ENCODE measurements around the gene LIMS2.

LIMS2 gene

DNA sequence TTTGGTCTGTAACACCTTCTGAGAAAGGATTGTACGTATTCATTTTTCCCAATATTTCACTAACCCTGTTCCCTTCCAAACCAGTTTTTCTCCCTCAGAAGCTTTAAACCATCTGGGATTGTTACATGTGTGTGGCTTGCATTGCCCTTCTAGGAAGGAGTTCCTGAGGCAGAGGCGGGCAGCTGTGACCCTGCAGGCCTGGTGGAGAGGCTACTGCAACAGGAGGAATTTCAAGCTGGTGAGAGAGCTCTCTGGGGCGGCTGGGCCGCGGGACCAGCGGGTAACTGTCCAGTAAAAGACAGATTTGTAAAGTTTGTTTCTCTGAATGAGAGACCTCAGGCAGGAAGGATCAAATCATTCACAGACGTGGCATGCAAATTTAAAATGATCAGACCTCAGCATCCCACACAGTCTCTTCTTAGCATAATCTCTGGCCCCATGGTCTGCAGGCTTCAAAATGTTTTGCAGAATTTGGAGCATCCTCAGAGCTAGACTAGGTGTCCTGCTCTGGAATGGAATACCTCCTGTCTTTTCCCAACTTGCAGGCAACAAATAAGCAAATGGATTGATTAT, 69.6 kb downstream of the LIMS2 start:
- no peaks in the 10 kb centered on the region for H3K9me3 ChIP-seq
- no peaks in the 10 kb centered on the region for H3K27me3 ChIP-seq
- no peaks in the 10 kb centered on the region for H3K4me1 ChIP-seq
- H3K36me3 ChIP-seq: no peaks in the 10 kb centered on the region
- no peak for DNase-seq
- TF ChIP-seq, protein P1, sequence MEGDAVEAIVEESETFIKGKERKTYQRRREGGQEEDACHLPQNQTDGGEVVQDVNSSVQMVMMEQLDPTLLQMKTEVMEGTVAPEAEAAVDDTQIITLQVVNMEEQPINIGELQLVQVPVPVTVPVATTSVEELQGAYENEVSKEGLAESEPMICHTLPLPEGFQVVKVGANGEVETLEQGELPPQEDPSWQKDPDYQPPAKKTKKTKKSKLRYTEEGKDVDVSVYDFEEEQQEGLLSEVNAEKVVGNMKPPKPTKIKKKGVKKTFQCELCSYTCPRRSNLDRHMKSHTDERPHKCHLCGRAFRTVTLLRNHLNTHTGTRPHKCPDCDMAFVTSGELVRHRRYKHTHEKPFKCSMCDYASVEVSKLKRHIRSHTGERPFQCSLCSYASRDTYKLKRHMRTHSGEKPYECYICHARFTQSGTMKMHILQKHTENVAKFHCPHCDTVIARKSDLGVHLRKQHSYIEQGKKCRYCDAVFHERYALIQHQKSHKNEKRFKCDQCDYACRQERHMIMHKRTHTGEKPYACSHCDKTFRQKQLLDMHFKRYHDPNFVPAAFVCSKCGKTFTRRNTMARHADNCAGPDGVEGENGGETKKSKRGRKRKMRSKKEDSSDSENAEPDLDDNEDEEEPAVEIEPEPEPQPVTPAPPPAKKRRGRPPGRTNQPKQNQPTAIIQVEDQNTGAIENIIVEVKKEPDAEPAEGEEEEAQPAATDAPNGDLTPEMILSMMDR (IDR thresholded peaks at IDR 0.05; ENCODE audit: low read depth, low read length): no peak
- no peak overlapping the region for H3K4me3 ChIP-seq (ENCODE audit: low read depth, low read length)

DNA sequence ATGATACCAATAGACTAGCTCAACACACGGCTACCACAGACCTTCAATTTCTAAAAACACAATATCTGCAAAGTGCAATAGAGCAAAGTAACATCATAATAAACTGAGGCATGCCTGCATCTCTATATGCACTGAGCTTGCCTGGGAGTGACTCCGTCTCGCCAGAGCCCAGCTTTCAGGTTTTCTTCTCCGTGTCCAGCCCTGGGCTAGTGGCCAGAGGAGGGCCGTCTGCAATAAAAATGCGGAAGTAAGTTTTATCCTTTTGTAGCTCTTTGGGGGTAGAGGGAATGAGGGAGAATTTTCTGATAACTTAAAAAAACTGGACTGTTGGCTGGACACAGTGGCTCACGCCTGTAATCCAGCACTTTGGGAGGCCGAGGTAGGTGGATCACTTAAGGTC, 70.3 kb downstream of the LIMS2 start:
- TF ChIP-seq, protein P1 (IDR thresholded peaks at IDR 0.05; ENCODE audit: low read depth, low read length): no peak
- DNase-seq: no peak
- no peaks in the 10 kb centered on the region for H3K4me1 ChIP-seq
- no peaks in the 10 kb centered on the region for H3K36me3 ChIP-seq
- H3K27me3 ChIP-seq: no peaks in the 10 kb centered on the region
- H3K4me3 ChIP-seq (ENCODE audit: low read depth, low read length): no peak overlapping the region
- no peaks in the 10 kb centered on the region for H3K9me3 ChIP-seq

DNA sequence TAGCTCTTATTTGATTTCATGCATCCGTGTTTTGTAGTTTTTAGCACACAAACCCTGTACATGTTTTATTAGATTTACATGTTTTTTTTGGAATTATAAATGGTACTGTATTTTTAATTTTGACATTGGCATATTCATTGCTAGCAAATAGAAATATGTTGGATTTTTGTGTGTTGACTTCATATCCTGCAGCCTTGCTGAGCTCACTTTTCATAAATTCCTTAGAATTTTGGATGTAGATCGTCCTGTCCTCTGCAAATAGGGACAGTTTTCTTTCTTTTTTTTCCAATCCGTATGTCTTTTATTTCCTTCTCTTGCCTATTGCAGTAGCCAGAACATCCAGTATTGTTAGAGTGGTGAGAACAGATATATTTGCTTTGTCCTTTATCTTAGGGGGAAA, 76.1 kb downstream of the LIMS2 start:
- Histone ChIP-seq H3K4me3 (ENCODE audit: low read depth, low read length) (no peak overlapping the region), H3K36me3 (no peaks in the 10 kb centered on the region), H3K27me3 (no peaks in the 10 kb centered on the region), H3K4me1 (no peaks in the 10 kb centered on the region), H3K9me3 (no peaks in the 10 kb centered on the region)
- TF ChIP-seq, protein P1 (IDR thresholded peaks at IDR 0.05; ENCODE audit: low read depth, low read length): no peak
- no peak for DNase-seq

DNA sequence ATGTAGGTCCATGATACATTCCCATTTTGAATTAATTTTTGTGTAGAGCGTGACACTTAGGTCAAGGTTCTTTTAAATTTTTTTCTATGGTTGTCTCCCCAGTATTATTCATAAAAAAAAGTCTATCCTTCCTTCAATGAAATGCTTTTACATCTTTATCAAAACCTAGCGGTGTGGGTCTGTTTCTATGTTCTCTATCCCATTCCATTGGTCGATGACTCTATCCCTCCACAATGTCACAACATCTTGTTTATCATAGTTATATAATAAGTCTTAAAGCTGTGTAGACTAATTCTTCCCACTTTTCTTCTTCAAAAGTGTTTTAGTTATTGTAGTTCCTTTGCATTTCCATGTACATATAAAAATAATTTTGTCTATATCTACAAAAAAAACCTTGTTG, 76.6 kb downstream of the LIMS2 start:
- no peak overlapping the region for H3K4me3 ChIP-seq (ENCODE audit: low read depth, low read length)
- no peaks in the 10 kb centered on the region for H3K27me3 ChIP-seq
- H3K36me3 ChIP-seq: no peaks in the 10 kb centered on the region
- TF ChIP-seq, protein P1 (IDR thresholded peaks at IDR 0.05; ENCODE audit: low read depth, low read length): no peak
- no peaks in the 10 kb centered on the region for H3K9me3 ChIP-seq
- no peaks in the 10 kb centered on the region for H3K4me1 ChIP-seq
- DNase-seq: no peak

DNA sequence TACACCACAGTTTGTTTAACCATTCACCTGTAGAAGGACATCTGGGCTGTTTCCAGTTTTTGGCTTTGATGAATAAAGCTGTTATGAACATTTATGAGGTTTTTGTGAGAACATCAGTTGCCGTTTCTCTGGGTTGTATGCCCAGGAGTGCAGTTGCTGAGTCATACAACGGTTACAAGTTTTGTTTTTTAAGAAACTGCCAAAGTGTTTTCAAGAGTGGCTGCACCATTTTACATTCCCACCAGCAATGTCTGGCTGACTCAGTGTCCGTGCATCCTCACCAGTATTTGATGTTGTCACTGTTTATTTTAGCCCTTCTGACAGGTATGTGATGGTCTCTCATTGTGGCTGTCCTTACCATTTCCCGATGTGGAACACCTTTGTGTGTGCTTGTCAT, 77.3 kb downstream of the LIMS2 start:
- no peaks in the 10 kb centered on the region for H3K27me3 ChIP-seq
- no peaks in the 10 kb centered on the region for H3K9me3 ChIP-seq
- TF ChIP-seq, protein P1 (IDR thresholded peaks at IDR 0.05; ENCODE audit: low read depth, low read length): no peak
- H3K36me3 ChIP-seq: no peaks in the 10 kb centered on the region
- H3K4me1 ChIP-seq: no peaks in the 10 kb centered on the region
- no peak for DNase-seq
- no peak overlapping the region for H3K4me3 ChIP-seq (ENCODE audit: low read depth, low read length)

DNA sequence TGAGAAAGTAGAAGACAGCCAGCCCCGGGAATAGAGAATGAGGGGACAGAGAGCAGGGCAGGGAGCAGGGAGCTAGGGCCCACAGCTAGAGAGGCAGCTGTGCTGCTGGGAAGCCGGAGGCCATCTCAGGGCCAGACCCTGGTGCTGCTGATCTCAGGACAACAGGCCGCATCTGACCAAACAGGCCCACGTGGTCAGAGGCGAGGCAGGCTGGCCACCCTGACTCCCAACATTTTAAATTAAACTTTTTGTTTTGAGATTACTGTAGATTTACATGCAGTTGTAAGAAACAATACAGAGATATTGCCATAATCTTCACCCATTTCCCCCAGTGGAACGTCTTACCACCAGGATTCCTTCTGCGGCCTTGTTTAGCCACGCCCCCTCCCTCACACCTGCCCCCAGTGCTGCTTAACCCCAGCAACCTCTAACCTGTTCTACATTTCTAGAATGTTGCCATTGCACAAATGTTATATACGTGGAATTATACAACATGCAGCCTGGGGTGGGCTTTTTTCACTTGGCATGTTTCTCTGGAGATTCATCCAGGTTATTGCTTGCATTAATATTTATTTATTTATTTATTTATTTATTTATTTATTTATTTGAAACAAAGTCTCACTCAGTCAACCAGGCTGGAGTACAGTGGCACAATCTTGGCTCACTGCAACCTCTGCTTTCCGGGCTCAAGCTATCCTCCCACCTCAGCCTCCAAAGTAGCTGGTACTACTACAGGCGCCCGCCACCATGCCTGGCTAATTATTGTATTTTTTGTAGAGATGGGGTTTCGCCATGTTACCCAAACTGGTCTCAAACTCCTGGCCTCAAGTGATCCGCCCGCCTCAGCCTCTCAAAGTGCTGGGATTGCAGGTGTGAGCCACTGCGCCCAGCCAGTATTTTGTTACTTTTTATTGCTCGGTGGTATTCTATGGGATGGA, 78.0 kb downstream of the LIMS2 start:
- no peak for DNase-seq
- no peaks in the 10 kb centered on the region for H3K9me3 ChIP-seq
- TF ChIP-seq, protein P1 (IDR thresholded peaks at IDR 0.05; ENCODE audit: low read depth, low read length): no peak
- no peak overlapping the region for H3K4me3 ChIP-seq (ENCODE audit: low read depth, low read length)
- no peaks in the 10 kb centered on the region for H3K4me1 ChIP-seq
- H3K27me3 ChIP-seq: no peaks in the 10 kb centered on the region
- no peaks in the 10 kb centered on the region for H3K36me3 ChIP-seq

Measured in BE2C (cell line).